Activated CD4-positive, alpha-beta T cell treated with anti-CD3 and anti-CD28 coated beads for 1 hour (primary cell): ENCODE data around the gene AUTS2.
"Not testable (repeated sequence)": the region's sequence is repeated elsewhere in the genome, so short reads cannot be mapped to it uniquely, and the experiment has no call there.

Experiments used
- DNase-seq: peaks from one replicate; pipeline ENCODE4 v3.0.0-alpha.2; 2020

The AUTS2 gene

GRCh38 chr7:70725448-70725847 lies 1127.2 kb downstream of the AUTS2 start:
- DNase-seq, result no peak

GRCh38 chr7:70726294-70726693 lies 1128.0 kb downstream of the AUTS2 start:
- DNase-seq, result no peak

GRCh38 chr7:70726951-70727378 lies 1128.7 kb downstream of the AUTS2 start:
- DNase-seq, result no peak

GRCh38 chr7:70727861-70728260 lies 1129.6 kb downstream of the AUTS2 start:
- no peak for DNase-seq

- no peak for DNase-seq
Measured at GRCh38 chr7:70728872-70729552, 1130.7 kb downstream of the AUTS2 start.

- DNase-seq, result not testable (repeated sequence)
Measured at GRCh38 chr7:70729553-70730157, 1131.4 kb downstream of the AUTS2 start.

- no peak for DNase-seq
Measured at GRCh38 chr7:70730451-70731110, 1132.3 kb downstream of the AUTS2 start.

GRCh38 chr7:70733090-70733489 lies 1134.8 kb downstream of the AUTS2 start:
- DNase-seq, result no peak

- DNase-seq, result no peak
Measured at GRCh38 chr7:70734411-70734810, 1136.1 kb downstream of the AUTS2 start.

GRCh38 chr7:70735313-70735712 lies 1137.0 kb downstream of the AUTS2 start:
- DNase-seq, result no peak

- DNase-seq, result no peak
Measured at GRCh38 chr7:70736715-70737460, 1138.6 kb downstream of the AUTS2 start.

- no peak for DNase-seq
Measured at GRCh38 chr7:70738151-70738885, 1140.0 kb downstream of the AUTS2 start.

- DNase-seq, result no peak
Measured at GRCh38 chr7:70739646-70740210, 1141.5 kb downstream of the AUTS2 start.

GRCh38 chr7:70741666-70742065 lies 1143.4 kb downstream of the AUTS2 start:
- no peak for DNase-seq

- no peak for DNase-seq
Measured at GRCh38 chr7:70743531-70744325, 1145.5 kb downstream of the AUTS2 start.

GRCh38 chr7:70744492-70744891 lies 1146.2 kb downstream of the AUTS2 start:
- no peak for DNase-seq

GRCh38 chr7:70749831-70750230 lies 1151.6 kb downstream of the AUTS2 start:
- no peak for DNase-seq

GRCh38 chr7:70751895-70752294 lies 1153.6 kb downstream of the AUTS2 start:
- no peak for DNase-seq

- DNase-seq, result no peak
Measured at GRCh38 chr7:70752794-70753241, 1154.5 kb downstream of the AUTS2 start.

- no peak for DNase-seq
Measured at GRCh38 chr7:70756789-70757188, 1158.5 kb downstream of the AUTS2 start.

GRCh38 chr7:70758646-70759045 lies 1160.4 kb downstream of the AUTS2 start:
- DNase-seq, result no peak
